DOHH2 (cell line): ENCODE results near the gene PPP2R2C.

Source experiments
- H3F3A ChIP-seq: fragments of 200-600 bp; sonication (generic), shearing (Covaris generic); 2 replicates; pipeline ENCODE4 v1.6.0; 2016; ENCODE audit warnings: antibody characterized with exemption, mild to moderate bottlenecking; ENCODE audit not compliant: control insufficient read depth, insufficient read depth
- H3K27ac ChIP-seq: fragments of 200-600 bp; sonication (generic); 2 replicates; pipeline ENCODE4 v1.5.1; 2014; ENCODE audit warnings: low read depth, mild to moderate bottlenecking, low read length, moderate library complexity
- H3K27me3 ChIP-seq: fragments of 200-600 bp; sonication (generic); 2 replicates; pipeline ENCODE4 v1.6.1; 2014; ENCODE audit warnings: mild to moderate bottlenecking, low read length, mixed read lengths; ENCODE audit not compliant: control insufficient read depth
- H3K36me3 ChIP-seq: fragments of 200-600 bp; sonication (generic); 2 replicates; pipeline ENCODE4 v1.6.1; 2014; ENCODE audit warnings: mild to moderate bottlenecking, low read length, moderate library complexity, mixed read lengths; ENCODE audit not compliant: control insufficient read depth
- H3K4me1 ChIP-seq: fragments of 200-600 bp; sonication (generic); 2 replicates; pipeline ENCODE4 v1.6.1; 2014; ENCODE audit warnings: mild to moderate bottlenecking, low read length, mixed read lengths; ENCODE audit not compliant: control insufficient read depth
- H3K4me2 ChIP-seq: fragments of 200-600 bp; sonication (generic); 2 replicates; pipeline ENCODE4 v1.6.0; 2014; ENCODE audit warnings: mild to moderate bottlenecking, low read length, moderate library complexity
- H3K4me3 ChIP-seq: fragments of 200-600 bp; sonication (generic); 2 replicates; pipeline ENCODE4 v1.5.1; 2014; ENCODE audit warnings: mild to moderate bottlenecking, low read length, mixed read lengths
- H3K79me2 ChIP-seq: fragments of 200-600 bp; sonication (generic); 2 replicates; pipeline ENCODE4 v1.6.1; 2014; ENCODE audit warnings: mild to moderate bottlenecking, low read length, mixed read lengths; ENCODE audit not compliant: control insufficient read depth
- H3K9me2 ChIP-seq: fragments of 200-600 bp; sonication (generic); replicated peaks from 2 replicates; pipeline ENCODE4 v1.6.1; 2014; ENCODE audit warnings: mild to moderate bottlenecking, low read length, mixed read lengths; ENCODE audit not compliant: control insufficient read depth
- H3K9me3 ChIP-seq: fragments of 200-600 bp; sonication (generic); 2 replicates; pipeline ENCODE4 v1.6.1; 2014; ENCODE audit warnings: antibody characterized with exemption, low read length, mixed read lengths; ENCODE audit not compliant: control insufficient read depth, insufficient read depth
- H4K20me1 ChIP-seq: fragments of 200-600 bp; sonication (generic); 2 replicates; pipeline ENCODE4 v1.6.0; 2014; ENCODE audit warnings: low read depth, mild to moderate bottlenecking, antibody characterized with exemption, low read length, moderate library complexity; ENCODE audit not compliant: control insufficient read depth, insufficient read depth
- EZH2phosphoT487 ChIP-seq: fragments of 200-600 bp; sonication (generic); IDR thresholded peaks from 2 replicates; pipeline ENCODE4 v1.6.1; 2017; ENCODE audit warnings: borderline replicate concordance, mild to moderate bottlenecking, antibody characterized with exemption, low read length, moderate library complexity, mixed read lengths
- TF ChIP-seq, protein P1 (sequence below): fragments of 200-600 bp; sonication (generic); IDR thresholded peaks from one replicate; pipeline ENCODE4 v1.5.1; 2014; ENCODE audit warnings: antibody characterized with exemption, mild to moderate bottlenecking, low read depth, low read length; ENCODE audit not compliant: poor library complexity, severe bottlenecking

Gene PPP2R2C

GRCh38 chr4:6419452-6420028, 52.9 kb downstream of the PPP2R2C start:
- no peaks in the 10 kb centered on the region for H4K20me1 ChIP-seq
- H3F3A ChIP-seq = no peaks in the 10 kb centered on the region
- H3K27ac ChIP-seq = no peak overlapping the region
- H3K36me3 ChIP-seq = no peaks in the 10 kb centered on the region
- TF ChIP-seq EZH2phosphoT487 = no peak
- TF ChIP-seq, protein P1, sequence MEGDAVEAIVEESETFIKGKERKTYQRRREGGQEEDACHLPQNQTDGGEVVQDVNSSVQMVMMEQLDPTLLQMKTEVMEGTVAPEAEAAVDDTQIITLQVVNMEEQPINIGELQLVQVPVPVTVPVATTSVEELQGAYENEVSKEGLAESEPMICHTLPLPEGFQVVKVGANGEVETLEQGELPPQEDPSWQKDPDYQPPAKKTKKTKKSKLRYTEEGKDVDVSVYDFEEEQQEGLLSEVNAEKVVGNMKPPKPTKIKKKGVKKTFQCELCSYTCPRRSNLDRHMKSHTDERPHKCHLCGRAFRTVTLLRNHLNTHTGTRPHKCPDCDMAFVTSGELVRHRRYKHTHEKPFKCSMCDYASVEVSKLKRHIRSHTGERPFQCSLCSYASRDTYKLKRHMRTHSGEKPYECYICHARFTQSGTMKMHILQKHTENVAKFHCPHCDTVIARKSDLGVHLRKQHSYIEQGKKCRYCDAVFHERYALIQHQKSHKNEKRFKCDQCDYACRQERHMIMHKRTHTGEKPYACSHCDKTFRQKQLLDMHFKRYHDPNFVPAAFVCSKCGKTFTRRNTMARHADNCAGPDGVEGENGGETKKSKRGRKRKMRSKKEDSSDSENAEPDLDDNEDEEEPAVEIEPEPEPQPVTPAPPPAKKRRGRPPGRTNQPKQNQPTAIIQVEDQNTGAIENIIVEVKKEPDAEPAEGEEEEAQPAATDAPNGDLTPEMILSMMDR = no peak
- H3K79me2 ChIP-seq = no peaks in the 10 kb centered on the region
- no peaks in the 10 kb centered on the region for H3K9me2 ChIP-seq
- no peaks in the 10 kb centered on the region for H3K27me3 ChIP-seq
- H3K4me1 ChIP-seq = no peaks in the 10 kb centered on the region
- H3K4me3 ChIP-seq = no peak overlapping the region
- H3K9me3 ChIP-seq = no peaks in the 10 kb centered on the region
- no peak overlapping the region for H3K4me2 ChIP-seq

DNA sequence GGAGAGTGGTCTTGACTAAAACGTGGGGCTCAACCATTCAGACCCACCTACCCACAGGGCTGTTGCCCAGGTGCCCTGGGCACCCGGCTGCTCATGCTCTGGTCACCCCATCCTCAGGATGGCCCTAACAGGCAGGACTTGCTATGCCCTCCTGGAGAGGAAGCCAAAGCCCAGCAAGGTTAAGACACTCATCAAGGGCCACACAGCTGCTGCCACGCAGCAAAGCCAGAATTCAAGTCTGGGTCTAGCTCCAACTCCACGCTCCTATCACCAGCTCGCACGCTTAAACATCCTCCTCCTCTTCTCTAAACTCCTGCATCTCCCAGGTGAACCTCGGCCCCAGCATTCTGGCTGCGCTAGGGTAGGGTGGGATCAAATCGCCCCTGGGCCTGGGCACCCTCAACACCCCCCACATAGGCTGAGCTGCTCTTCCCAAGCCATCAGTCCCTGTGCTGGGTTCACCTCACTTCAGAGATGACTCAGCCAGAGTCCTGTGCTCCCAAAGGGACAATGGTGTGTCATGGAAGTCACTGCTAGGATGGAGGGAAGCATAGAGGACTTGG, 54.1 kb downstream of the PPP2R2C start:
- no peaks in the 10 kb centered on the region for H3K9me3 ChIP-seq
- no peak overlapping the region for H3K4me2 ChIP-seq
- no peaks in the 10 kb centered on the region for H3K79me2 ChIP-seq
- no peaks in the 10 kb centered on the region for H3F3A ChIP-seq
- no peaks in the 10 kb centered on the region for H3K36me3 ChIP-seq
- H3K4me1 ChIP-seq = no peaks in the 10 kb centered on the region
- no peak for TF ChIP-seq EZH2phosphoT487
- TF ChIP-seq, protein P1 = no peak
- H3K27ac ChIP-seq = no peak overlapping the region
- no peaks in the 10 kb centered on the region for H4K20me1 ChIP-seq
- H3K9me2 ChIP-seq = no peaks in the 10 kb centered on the region
- H3K4me3 ChIP-seq = no peak overlapping the region
- no peaks in the 10 kb centered on the region for H3K27me3 ChIP-seq

GRCh38 chr4:6417516-6418050, 54.8 kb downstream of the PPP2R2C start:
- no peaks in the 10 kb centered on the region for H4K20me1 ChIP-seq
- no peak overlapping the region for H3K4me3 ChIP-seq
- H3K36me3 ChIP-seq = no peaks in the 10 kb centered on the region
- H3K27me3 ChIP-seq = no peaks in the 10 kb centered on the region
- no peak overlapping the region for H3K4me2 ChIP-seq
- no peaks in the 10 kb centered on the region for H3K4me1 ChIP-seq
- no peaks in the 10 kb centered on the region for H3K9me3 ChIP-seq
- H3K27ac ChIP-seq = no peak overlapping the region
- no peaks in the 10 kb centered on the region for H3F3A ChIP-seq
- H3K79me2 ChIP-seq = no peaks in the 10 kb centered on the region
- H3K9me2 ChIP-seq = no peaks in the 10 kb centered on the region
- TF ChIP-seq, protein P1 = no peak
- no peak for TF ChIP-seq EZH2phosphoT487
